Sigmoid colon (tissue), 7 donors: ENCODE data around the gene EMP1. TPM values are rescaled to one million over a fixed set of nuclear protein-coding genes. Genes with fewer than 3 reads are reported as not detected.
A peak's percentile ranks its signal among the peaks of the same experiment; 100 is the strongest.

Source experiments
- DNase-seq: peaks from one replicate; pipeline ENCODE4 v3.0.0-alpha.2; 2019
- H3K27ac ChIP-seq, 4 donors: fragments of 200-600 bp; sonication (generic); one replicate each; pipeline ENCODE4 v1.5.1; 2016 to 2019; ENCODE audit warnings: mild to moderate bottlenecking in 1 of 4
- H3K27me3 ChIP-seq, 3 donors: fragments of 200-600 bp; sonication (generic); one replicate each; pipeline ENCODE4 v1.5.1; 2019; ENCODE audit warnings: mild to moderate bottlenecking in 1 of 3
- H3K36me3 ChIP-seq, 4 donors: fragments of 200-600 bp; sonication (generic); one replicate each; pipeline ENCODE4 v1.5.1; 2016 to 2019
- H3K4me1 ChIP-seq, 4 donors: fragments of 200-600 bp; sonication (generic); one replicate each; pipeline ENCODE4 v1.5.1; 2017 to 2019
- H3K4me3 ChIP-seq, 4 donors: fragments of 200-600 bp; sonication (generic); one replicate each; pipeline ENCODE4 v1.5.1; 2017 to 2019; ENCODE audit warnings: mild to moderate bottlenecking in 2 of 4, moderate library complexity in 1 of 4
- H3K9me3 ChIP-seq, 4 donors: fragments of 200-600 bp in 3 of 4; sonication (generic) in 3 of 4; one replicate each; pipeline versions ENCODE4 v1.5.1 to v1.6.1; 2013 to 2019
- EP300 ChIP-seq, 4 donors: sonication (generic); formaldehyde crosslinking; IDR thresholded peaks; one replicate each; pipeline ENCODE4 v1.6.1; 2017; ENCODE audit warnings: antibody characterized with exemption in 4 of 4
- POLR2A ChIP-seq, 2 donors: fragments of 450-650 bp; IDR thresholded peaks; one replicate each; pipeline ENCODE4 v1.6.1; 2016; ENCODE audit warnings: antibody characterized with exemption in 2 of 2, mild to moderate bottlenecking in 2 of 2, moderate library complexity in 2 of 2
- POLR2AphosphoS5 ChIP-seq, 4 donors: sonication (generic); formaldehyde crosslinking; IDR thresholded peaks; one replicate each; pipeline ENCODE4 v1.6.1; 2017; ENCODE audit warnings: antibody characterized with exemption in 4 of 4
- WGBS, 2 donors: extraction: QIAGEN DNeasy Blood & Tissue Kit; methylation state at CpG; one replicate each; pipeline ENCODE4 v1.1.7; 2013; 5-methylcytosine and 5-hydroxymethylcytosine counted together
- intact Hi-C: fragments of 100-400 bp; cut with DNase I; formaldehyde crosslinking; loops from one replicate; pipeline ENCODE4 v1.15.1; 2023
- polyA plus RNA-seq, 3 donors: library from polyadenylated mRNA; stranded (reverse); fragments of 200-250 nt; gene quantifications; one replicate each; pipeline ENCODE4 v1.2.3, GENCODE V29; 2013
- total RNA-seq, 4 donors: library from RNA; depleted of rRNA; stranded (reverse); fragments of >200 nt; gene quantifications; one replicate each; pipeline ENCODE4 v1.1.0, GENCODE V29; 2016
- TF ChIP-seq, protein P1 (sequence below), 4 experiments: fragments of 450-650 bp in 3 of 4; fragments of 200-600 bp in 1 of 4; IDR thresholded peaks; one replicate each; pipeline ENCODE4 v1.5.1; 2016 to 2019; ENCODE audit warnings: antibody characterized with exemption in 4 of 4, mild to moderate bottlenecking in 3 of 4, moderate library complexity in 2 of 4
- donor health status: healthy with polysubstance abuse.
- donor health status: Bipolar disorder and iron deficiency.
- donor health status: healthy.

EMP1 gene
- 100 to 1,000 TPM in 2 of 4 donors, 10 to 100 TPM in 2; 72.1 to 172 (median 94.2) TPM for total RNA-seq
- polyA plus RNA-seq, result 100 to 1,000 TPM in 1 of 3 donors, 10 to 100 TPM in 2; 25.8 to 153 (median 34.7) TPM

- DNase-seq, result peak; percentile 98
- 3 to 10% methylated on average over 11 of the region's 11 CpGs for WGBS, 2 donors
- H3K4me1 ChIP-seq, result peaks cover 0 to 26% (median 21%) of the 10 kb centered on the region in 4 donors
- H3K9me3 ChIP-seq, result no peaks in the 10 kb centered on the region
- no peaks in the 10 kb centered on the region for H3K27me3 ChIP-seq
- peak within 1 kb of the TSS; percentile 34 to 50 (median 44) for H3K4me3 ChIP-seq
- TF ChIP-seq, protein P1, sequence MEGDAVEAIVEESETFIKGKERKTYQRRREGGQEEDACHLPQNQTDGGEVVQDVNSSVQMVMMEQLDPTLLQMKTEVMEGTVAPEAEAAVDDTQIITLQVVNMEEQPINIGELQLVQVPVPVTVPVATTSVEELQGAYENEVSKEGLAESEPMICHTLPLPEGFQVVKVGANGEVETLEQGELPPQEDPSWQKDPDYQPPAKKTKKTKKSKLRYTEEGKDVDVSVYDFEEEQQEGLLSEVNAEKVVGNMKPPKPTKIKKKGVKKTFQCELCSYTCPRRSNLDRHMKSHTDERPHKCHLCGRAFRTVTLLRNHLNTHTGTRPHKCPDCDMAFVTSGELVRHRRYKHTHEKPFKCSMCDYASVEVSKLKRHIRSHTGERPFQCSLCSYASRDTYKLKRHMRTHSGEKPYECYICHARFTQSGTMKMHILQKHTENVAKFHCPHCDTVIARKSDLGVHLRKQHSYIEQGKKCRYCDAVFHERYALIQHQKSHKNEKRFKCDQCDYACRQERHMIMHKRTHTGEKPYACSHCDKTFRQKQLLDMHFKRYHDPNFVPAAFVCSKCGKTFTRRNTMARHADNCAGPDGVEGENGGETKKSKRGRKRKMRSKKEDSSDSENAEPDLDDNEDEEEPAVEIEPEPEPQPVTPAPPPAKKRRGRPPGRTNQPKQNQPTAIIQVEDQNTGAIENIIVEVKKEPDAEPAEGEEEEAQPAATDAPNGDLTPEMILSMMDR (IDR thresholded peaks at IDR 0.05), result no peak
- TF ChIP-seq POLR2AphosphoS5 (IDR thresholded peaks at IDR 0.05), result peak; percentile 82 to 91 (median 90)
- peak in 1 of 4 donors; percentile 15 for TF ChIP-seq EP300 (IDR thresholded peaks at IDR 0.05)
- TF ChIP-seq POLR2A (IDR thresholded peaks at IDR 0.05), result peak; percentile 37 to 72
- H3K27ac ChIP-seq, result peak within 1 kb of the TSS; percentile 74 to 88 (median 78)
- no peaks in the 10 kb centered on the region for H3K36me3 ChIP-seq
- intact Hi-C loops, result loop anchor here (5.0 kb wide), 1 partner anchor 94 kb away; the partner anchor contains the start of gene GSG1
Measured at GRCh38 chr12:13196130-13196921, at the start of gene EMP1. TSS of gene EMP1 (plus strand) at chr12:13196726. CDS start at chr12:13211511, 14,785 bp downstream.

GRCh38 chr12:13147688-13148484, 48.6 kb upstream of the EMP1 start:
- intact Hi-C loops, result no loop called here
- H3K4me1 ChIP-seq, result peaks cover 0 to 7% (median 0%) of the 10 kb centered on the region in 4 donors
- TF ChIP-seq EP300 (IDR thresholded peaks at IDR 0.05) (no peak), POLR2A (IDR thresholded peaks at IDR 0.05) (no peak), POLR2AphosphoS5 (IDR thresholded peaks at IDR 0.05) (no peak)
- TF ChIP-seq, protein P1 (IDR thresholded peaks at IDR 0.05), result no peak
- peak overlapping the region; percentile 1 to 53 (median 30) for H3K27ac ChIP-seq
- DNase-seq, result no peak
- WGBS, 2 donors, result 60 to 68% methylated on average over 12 of the region's 12 CpGs
- no peaks in the 10 kb centered on the region for H3K27me3 ChIP-seq
- no peaks in the 10 kb centered on the region for H3K36me3 ChIP-seq
- H3K9me3 ChIP-seq, result peaks cover 0 to 3% (median 1%) of the 10 kb centered on the region in 4 donors
- no peak overlapping the region for H3K4me3 ChIP-seq

- no peaks in the 10 kb centered on the region for H3K36me3 ChIP-seq
- no peak for DNase-seq
- no peaks in the 10 kb centered on the region for H3K27me3 ChIP-seq
- TF ChIP-seq POLR2AphosphoS5 (IDR thresholded peaks at IDR 0.05), result no peak
- TF ChIP-seq POLR2A (IDR thresholded peaks at IDR 0.05), result no peak
- TF ChIP-seq, protein P1 (IDR thresholded peaks at IDR 0.05), result no peak
- TF ChIP-seq EP300 (IDR thresholded peaks at IDR 0.05), result no peak
- peaks cover 0 to 3% (median 1%) of the 10 kb centered on the region in 4 donors for H3K9me3 ChIP-seq
- WGBS, 2 donors, result 91 to 94% methylated on average over 3 of the region's 3 CpGs
- intact Hi-C loops, result no loop called here
- H3K4me1 ChIP-seq, result peaks cover 0 to 7% (median 0%) of the 10 kb centered on the region in 4 donors
- no peak overlapping the region for H3K4me3 ChIP-seq
- H3K27ac ChIP-seq, result peak overlapping the region in 2 of 4 donors; percentile 10
Measured at GRCh38 chr12:13148485-13148847, 48.1 kb upstream of the EMP1 start.

GRCh38 chr12:13149411-13149810, 47.1 kb upstream of the EMP1 start:
- intact Hi-C loops, result no loop called here
- no peak for DNase-seq
- WGBS, 2 donors, result 84 to 85% methylated on average over 4 of the region's 4 CpGs

More at GRCh38 chr12:13149411-13149810, 47.1 kb upstream of the EMP1 start:
- Histone ChIP-seq H3K27me3 (no peaks in the 10 kb centered on the region), H3K27ac (peak overlapping the region in 1 of 4 donors; percentile 10), H3K4me1 (peaks cover 0 to 7% (median 0%) of the 10 kb centered on the region in 4 donors), H3K9me3 (peaks cover 0 to 3% (median 1%) of the 10 kb centered on the region in 4 donors), H3K36me3 (no peaks in the 10 kb centered on the region), H3K4me3 (no peak overlapping the region)
- TF ChIP-seq, protein P1 (IDR thresholded peaks at IDR 0.05), result no peak
